ENCODE data around the gene LAGE3.

The LAGE3 gene

DNA sequence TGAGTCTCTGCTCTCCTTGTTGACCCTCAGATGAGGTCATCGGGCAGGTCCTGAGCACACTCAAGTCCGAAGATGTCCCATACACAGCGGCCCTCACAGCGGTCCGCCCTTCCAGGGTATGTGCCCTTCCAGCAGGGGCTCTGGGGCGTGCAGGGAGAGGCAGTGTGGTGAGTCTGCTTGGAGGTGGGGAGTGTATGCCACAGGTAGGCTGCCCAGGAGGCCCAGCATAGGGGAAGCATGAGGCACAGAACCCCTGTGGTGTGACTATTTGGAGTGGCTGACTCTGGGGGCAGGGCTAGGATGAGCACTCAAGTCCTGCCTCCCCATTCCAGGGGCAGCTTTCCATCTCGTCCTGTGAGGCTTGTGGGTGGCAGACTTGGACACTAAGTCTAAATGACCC, 45.5 kb downstream of the LAGE3 start:
- DNase-seq, result no peak

DNA sequence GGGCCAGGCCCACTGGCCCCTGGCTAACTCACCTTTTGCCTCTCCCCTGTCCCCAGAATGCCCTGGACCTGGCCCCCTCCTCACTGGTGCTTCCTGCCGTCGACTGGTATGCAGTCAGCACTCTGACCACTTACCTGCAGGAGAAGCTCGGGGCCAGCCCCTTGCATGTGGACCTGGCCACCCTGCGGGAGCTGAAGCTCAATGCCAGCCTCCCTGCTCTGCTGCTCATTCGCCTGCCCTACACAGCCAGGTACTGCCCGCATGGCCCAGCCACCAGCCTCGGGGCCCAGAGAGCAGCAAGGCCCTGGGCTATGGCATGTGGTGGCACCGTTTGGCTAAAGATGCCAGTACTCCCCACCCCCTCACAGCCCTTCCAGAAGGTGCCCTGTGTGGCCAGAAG, 46.9 kb downstream of the LAGE3 start:
- DNase-seq, result no peak

DNA sequence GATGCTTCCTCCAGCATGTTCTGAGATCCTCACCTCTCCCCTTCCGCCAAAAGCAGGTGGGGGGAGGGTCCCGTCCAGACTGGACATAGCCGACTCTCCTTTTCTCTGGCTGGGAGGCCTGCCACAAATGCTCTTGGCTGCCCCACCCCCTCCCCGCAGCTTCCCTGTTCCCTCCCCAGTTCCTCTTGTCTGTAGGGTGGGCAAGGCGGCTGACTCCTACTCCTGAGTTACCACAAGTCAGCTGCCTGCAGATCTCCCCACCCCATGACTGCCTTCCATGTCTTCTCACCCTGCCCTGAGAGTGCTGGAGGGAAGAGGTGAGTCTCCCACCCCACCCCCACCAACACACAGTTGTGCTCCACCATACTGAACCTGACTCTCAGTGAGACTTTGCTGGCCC, 47.7 kb downstream of the LAGE3 start:
- DNase-seq, result no peak

DNA sequence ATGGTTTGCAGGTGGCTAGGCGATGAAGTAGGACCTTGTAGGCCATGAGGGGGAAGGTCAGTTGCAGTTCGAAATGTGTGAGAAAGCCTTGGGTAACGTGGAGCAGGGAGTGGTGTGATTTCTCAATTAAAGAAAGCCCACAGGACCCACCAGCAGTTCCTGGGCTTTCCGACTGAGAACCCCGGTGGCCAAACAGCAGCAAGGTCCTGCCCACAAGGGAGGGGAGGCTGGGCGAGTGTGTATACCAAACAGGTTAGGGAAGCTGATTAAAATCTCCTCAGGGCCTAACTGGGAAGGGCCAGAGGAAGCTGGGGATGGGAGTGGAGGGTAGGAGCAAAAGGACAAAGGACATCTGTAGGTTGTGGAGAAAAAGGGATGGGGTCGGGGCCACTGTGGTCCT, 48.2 kb downstream of the LAGE3 start:
- no peak for DNase-seq

DNA sequence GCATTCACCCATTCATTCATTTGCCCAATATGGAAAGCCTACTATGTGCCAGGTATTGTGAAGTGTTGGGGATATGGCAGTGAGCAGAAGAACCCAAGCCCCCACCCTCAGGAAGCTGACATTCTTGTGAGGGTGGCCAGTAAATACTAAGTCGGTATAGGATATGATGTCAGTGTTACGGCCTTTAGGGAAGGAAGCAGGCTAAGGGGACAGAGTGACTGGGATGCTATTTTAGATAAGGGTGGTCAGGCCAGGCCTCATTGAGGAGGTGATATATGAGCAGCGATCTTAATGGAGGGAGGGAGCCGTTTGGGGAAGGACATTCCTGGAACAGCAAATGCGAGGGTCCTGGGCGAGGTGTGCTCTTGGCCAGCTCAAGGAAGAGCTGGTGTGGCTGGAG, 48.6 kb downstream of the LAGE3 start:
- no peak for DNase-seq

DNA sequence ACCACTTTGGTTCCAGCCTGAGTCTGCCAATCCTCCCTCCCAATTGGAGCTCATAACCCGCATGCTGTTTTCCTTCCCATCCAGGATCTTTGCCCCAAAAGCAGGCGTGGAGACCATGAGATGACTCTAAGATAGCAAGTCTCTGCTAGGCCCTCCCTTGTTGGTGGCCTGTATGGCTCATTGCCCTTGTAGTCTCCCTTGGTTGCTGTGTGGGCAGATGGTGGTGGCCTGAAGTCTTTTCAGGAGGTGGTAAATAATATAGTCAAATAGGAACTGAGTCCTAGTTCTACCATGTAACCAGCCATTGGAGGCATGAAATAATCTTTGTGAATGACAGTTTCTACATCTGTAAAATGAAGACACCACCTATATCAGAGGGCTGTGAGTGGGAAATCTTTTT, 49.4 kb downstream of the LAGE3 start:
- no peak for DNase-seq

DNA sequence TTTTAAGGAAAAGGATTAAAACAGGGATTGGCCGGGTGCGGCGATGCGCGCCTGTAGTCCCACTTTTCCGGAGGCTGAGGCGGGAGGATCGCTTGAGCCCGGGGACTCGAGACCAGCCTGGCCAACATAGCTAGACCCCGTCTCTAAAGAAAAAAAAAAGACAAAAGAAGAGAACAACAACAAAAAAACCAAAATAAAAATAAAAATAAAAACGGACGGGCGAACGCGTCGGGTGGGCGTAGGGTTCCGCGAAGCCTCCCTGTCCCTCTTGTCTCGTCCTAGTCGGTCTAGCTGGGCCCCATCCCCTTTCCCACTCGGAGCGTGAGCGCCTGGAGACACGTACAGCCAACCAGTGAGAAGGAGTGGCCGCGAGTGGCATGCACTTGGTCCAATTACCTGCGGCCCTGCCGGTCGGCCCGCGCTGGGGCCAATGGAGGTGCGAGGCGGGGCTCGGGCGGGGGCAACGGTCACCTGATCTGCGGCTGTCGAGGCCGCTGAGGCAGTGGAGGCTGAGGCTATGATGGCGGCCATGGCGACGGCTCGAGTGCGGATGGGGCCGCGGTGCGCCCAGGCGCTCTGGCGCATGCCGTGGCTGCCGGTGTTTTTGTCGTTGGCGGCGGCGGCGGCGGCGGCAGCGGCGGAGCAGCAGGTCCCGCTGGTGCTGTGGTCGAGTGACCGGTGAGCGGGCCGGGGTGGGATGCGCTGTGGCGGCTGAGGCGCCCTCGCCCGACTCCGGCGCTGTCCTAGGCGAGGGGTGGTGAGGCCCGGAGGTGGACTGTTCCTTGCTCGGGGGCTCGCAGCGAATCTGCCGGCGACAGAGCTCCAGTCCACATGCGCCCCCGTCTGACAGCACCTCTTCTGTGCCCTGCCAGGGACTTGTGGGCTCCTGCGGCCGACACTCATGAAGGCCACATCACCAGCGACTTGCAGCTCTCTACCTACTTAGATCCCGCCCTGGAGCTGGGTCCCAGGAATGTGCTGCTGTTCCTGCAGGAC, 50.6 kb downstream of the LAGE3 start, which contains the start of gene ATP6AP1:
Gene ATP6AP1, plus strand, starts transcription at position 502 of the 996 bp plus-strand sequence. Its CDS starts 16 bp downstream, at position 518.
- DNase-seq, result peak; percentile 95
